Ishikawa (cell line): ENCODE data around the gene EPHB1.

Experiments
- CEBPB ChIP-seq: IDR thresholded peaks from 2 replicates; pipeline ENCODE4 v1.6.1; 2012
- CREB1 ChIP-seq: IDR thresholded peaks from 2 replicates; pipeline ENCODE4 v1.6.1; 2012; ENCODE audit warnings: low read depth
- EGR1 ChIP-seq: IDR thresholded peaks from 2 replicates; pipeline ENCODE4 v1.6.1; 2012
- EP300 ChIP-seq: IDR thresholded peaks from 2 replicates; pipeline ENCODE4 v1.6.1; 2012; ENCODE audit warnings: borderline replicate concordance
- FOXM1 ChIP-seq: IDR thresholded peaks from 2 replicates; pipeline ENCODE4 v1.6.1; 2012; ENCODE audit warnings: low read depth, borderline replicate concordance
- MAX ChIP-seq: IDR thresholded peaks from 2 replicates; pipeline ENCODE4 v1.6.1; 2012
- NFIC ChIP-seq: IDR thresholded peaks from 2 replicates; pipeline ENCODE4 v1.6.1; 2012
- RAD21 ChIP-seq: IDR thresholded peaks from 2 replicates; pipeline ENCODE4 v1.6.1; 2012; ENCODE audit warnings: low read depth
- REST ChIP-seq: IDR thresholded peaks from 2 replicates; pipeline ENCODE4 v1.6.1; 2012; ENCODE audit warnings: low read depth, mild to moderate bottlenecking
- TAF1 ChIP-seq: IDR thresholded peaks from 2 replicates; pipeline ENCODE4 v1.6.1; 2012; ENCODE audit warnings: low read depth, mild to moderate bottlenecking
- TCF12 ChIP-seq: IDR thresholded peaks from 2 replicates; pipeline ENCODE4 v1.6.1; 2012; ENCODE audit warnings: low read depth
- TEAD4 ChIP-seq: IDR thresholded peaks from 2 replicates; pipeline ENCODE4 v1.6.1; 2012
- USF1 ChIP-seq: IDR thresholded peaks from 2 replicates; pipeline ENCODE4 v1.6.1; 2012
- YY1 ChIP-seq: IDR thresholded peaks from 2 replicates; pipeline ENCODE4 v1.6.1; 2012; ENCODE audit warnings: low read depth
- ZBTB7A ChIP-seq: IDR thresholded peaks from 2 replicates; pipeline ENCODE4 v1.6.1; 2012; ENCODE audit warnings: low read depth

EPHB1 gene

GRCh38 chr3:134956395-134956794, 161.3 kb downstream of the EPHB1 start:
- TF ChIP-seq EGR1 (no peak), YY1 (no peak), USF1 (no peak), CEBPB (no peak), EP300 (no peak), TAF1 (no peak), TCF12 (no peak)

GRCh38 chr3:134956844-134957243, 161.8 kb downstream of the EPHB1 start:
- TF ChIP-seq EGR1 (no peak), CREB1 (no peak), TCF12 (no peak), CEBPB (no peak), NFIC (no peak), TEAD4 (no peak), FOXM1 (no peak)

GRCh38 chr3:134959516-134959915, 164.5 kb downstream of the EPHB1 start:
- TF ChIP-seq CREB1 (no peak), RAD21 (no peak)

GRCh38 chr3:134964226-134964625, 169.2 kb downstream of the EPHB1 start:
- no peak for TF ChIP-seq CEBPB
- TF ChIP-seq EGR1: no peak
- TF ChIP-seq TCF12: no peak
- no peak for TF ChIP-seq ZBTB7A
- TF ChIP-seq TEAD4: no peak
- no peak for TF ChIP-seq YY1
- TF ChIP-seq FOXM1: no peak
- no peak for TF ChIP-seq MAX
- TF ChIP-seq CREB1: no peak
- TF ChIP-seq REST: no peak
- TF ChIP-seq RAD21: no peak
- TF ChIP-seq NFIC: no peak
- TF ChIP-seq EP300: no peak
- TF ChIP-seq USF1: no peak
- TF ChIP-seq TAF1: no peak

- no peak for TF ChIP-seq MAX
- no peak for TF ChIP-seq CREB1
- TF ChIP-seq TAF1: no peak
- TF ChIP-seq USF1: no peak
- no peak for TF ChIP-seq ZBTB7A
- TF ChIP-seq CEBPB: no peak
- TF ChIP-seq TCF12: no peak
- no peak for TF ChIP-seq TEAD4
- TF ChIP-seq EP300: no peak
- no peak for TF ChIP-seq FOXM1
- TF ChIP-seq RAD21: no peak
These were observed 170.9 kb downstream of the EPHB1 start for GRCh38 chr3:134965865-134966481.

GRCh38 chr3:134970895-134971294, 175.8 kb downstream of the EPHB1 start:
- TF ChIP-seq ZBTB7A (no peak), TCF12 (no peak), EP300 (no peak), RAD21 (no peak), MAX (no peak)

- TF ChIP-seq MAX (no peak), EP300 (no peak)
These were observed 176.2 kb downstream of the EPHB1 start for GRCh38 chr3:134971306-134971705.

- TF ChIP-seq EP300 (no peak), FOXM1 (no peak), EGR1 (no peak), ZBTB7A (no peak), USF1 (no peak)
These were observed 177.9 kb downstream of the EPHB1 start for GRCh38 chr3:134972836-134973455.
